Fibroblast of lung (primary cell): ENCODE measurements around the gene HPN.

Experiments
- EZH2 ChIP-seq: IDR thresholded peaks from 2 replicates; pipeline ENCODE4 v1.5.1; 2012; ENCODE audit warnings: low read length, control low read depth, mild to moderate bottlenecking; ENCODE audit errors: missing control alignments
- TF ChIP-seq, protein P1 (sequence below), 2 donors: IDR thresholded peaks in 1 of 2; conservative IDR thresholded peaks in 1 of 2; 1 replicate in 1 of 2; 2 replicates in 1 of 2; pipeline ENCODE4 v1.5.1; 2011 to 2012; ENCODE audit warnings: low read length in 2 of 2, control low read depth in 1 of 2, inconsistent platforms in 1 of 2, low read depth in 1 of 2, mild to moderate bottlenecking in 1 of 2

GRCh38 chr19:35114353-35115176, 73.0 kb downstream of the HPN start:
- TF ChIP-seq, protein P1, sequence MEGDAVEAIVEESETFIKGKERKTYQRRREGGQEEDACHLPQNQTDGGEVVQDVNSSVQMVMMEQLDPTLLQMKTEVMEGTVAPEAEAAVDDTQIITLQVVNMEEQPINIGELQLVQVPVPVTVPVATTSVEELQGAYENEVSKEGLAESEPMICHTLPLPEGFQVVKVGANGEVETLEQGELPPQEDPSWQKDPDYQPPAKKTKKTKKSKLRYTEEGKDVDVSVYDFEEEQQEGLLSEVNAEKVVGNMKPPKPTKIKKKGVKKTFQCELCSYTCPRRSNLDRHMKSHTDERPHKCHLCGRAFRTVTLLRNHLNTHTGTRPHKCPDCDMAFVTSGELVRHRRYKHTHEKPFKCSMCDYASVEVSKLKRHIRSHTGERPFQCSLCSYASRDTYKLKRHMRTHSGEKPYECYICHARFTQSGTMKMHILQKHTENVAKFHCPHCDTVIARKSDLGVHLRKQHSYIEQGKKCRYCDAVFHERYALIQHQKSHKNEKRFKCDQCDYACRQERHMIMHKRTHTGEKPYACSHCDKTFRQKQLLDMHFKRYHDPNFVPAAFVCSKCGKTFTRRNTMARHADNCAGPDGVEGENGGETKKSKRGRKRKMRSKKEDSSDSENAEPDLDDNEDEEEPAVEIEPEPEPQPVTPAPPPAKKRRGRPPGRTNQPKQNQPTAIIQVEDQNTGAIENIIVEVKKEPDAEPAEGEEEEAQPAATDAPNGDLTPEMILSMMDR (conservative IDR thresholded peaks at IDR 0.05 in 1 of 2, IDR thresholded peaks at IDR 0.05 in 1 of 2; ENCODE audit: low read depth in 1 of 2, low read length in 2 of 2), result peak; percentile 99 to 100
- TF ChIP-seq EZH2, result no peak
